NCI-H146 (cell line): ENCODE data around the gene RYR2.
"Not testable (repeated sequence)": the region's sequence is repeated elsewhere in the genome, so short reads cannot be mapped to it uniquely, and the experiment has no call there.

Experiments
- DNase-seq: peaks from one replicate; lab custom pipeline; 2025; lab: John Stamatoyannopoulos, UW

The RYR2 gene

GRCh38 chr1:237084341-237085077, 42.5 kb downstream of the RYR2 start:
- no peak for DNase-seq

DNA sequence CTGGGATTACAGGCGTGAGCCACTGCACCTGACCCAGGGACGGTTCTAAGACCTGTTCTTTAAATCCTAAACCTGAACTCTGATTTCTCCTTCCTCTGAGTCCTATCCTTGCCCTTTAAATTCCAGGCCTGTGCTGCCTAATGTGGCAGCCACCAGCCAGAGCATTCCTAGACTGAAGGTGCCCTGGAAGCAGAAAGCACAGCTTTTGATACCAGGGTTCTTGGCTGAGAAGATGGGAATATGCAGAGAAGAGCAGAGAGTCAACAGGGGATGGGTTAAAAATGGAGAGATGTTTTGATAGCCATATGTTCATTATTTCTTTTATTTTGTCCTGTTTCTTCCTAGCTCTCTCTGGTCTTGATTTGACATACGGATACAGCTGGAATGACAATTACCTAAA, 49.7 kb downstream of the RYR2 start:
- DNase-seq = no peak

- DNase-seq = no peak
Observed at GRCh38 chr1:237093691-237094090, 51.7 kb downstream of the RYR2 start.

DNA sequence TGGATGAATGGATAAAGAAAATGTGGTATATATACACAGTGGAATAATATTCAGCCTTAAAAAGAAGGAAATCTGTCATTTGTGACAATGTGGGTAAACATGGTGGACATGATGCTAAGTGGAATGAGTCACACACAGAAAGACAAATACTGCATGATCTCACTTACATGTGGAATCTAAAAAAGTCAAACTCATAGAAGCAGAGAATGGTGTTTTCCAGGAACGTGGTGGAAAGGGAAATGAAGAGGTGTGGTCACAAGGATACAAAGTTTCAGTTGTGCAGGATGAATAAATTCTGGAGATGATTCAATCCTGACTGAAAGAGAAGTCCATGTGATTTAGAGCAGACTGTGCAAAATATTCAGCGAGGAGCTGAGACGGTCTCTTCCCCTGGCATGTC, 56.6 kb downstream of the RYR2 start:
- no peak for DNase-seq

DNA sequence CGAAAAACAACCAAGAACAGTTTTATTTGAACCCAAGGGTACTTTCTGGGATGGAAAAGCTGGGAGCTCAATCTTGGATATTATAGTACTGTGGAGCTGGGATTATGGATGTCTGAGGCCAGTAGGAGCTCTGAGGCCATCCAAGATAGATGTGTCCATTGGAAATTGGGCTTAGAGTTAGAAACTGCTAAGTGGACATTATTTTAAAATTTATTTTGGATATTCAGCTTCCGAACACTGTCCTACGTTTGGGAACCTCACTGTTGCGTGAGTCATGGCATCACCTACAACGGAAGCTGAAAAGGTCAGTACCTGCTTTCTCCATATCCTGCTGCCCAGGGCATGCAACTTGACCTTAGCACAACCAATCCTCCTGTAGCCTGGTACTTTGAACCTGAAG, 61.0 kb downstream of the RYR2 start:
- DNase-seq = no peak

DNA sequence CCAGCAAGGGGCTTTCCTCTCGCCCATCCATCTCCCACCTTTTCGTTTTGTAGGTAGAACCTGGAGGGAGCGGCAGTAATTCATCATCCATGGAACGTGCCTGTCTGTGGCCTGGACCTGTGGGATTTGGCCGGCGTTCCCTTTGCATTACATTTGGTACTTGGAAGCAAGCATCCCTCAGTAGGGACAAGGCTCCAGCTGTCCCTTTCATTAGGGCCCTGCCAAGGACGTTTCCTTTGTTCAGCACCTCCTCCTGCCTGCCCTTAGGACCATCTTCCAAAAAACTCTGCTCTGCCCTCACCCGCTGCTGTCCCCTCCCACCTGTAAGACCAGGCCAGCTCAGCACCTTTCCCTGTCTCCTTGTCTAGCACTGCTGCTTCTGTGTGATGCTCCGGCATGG, 62.1 kb downstream of the RYR2 start:
- DNase-seq = no peak

GRCh38 chr1:237105826-237106225, 63.8 kb downstream of the RYR2 start:
- DNase-seq = no peak

DNA sequence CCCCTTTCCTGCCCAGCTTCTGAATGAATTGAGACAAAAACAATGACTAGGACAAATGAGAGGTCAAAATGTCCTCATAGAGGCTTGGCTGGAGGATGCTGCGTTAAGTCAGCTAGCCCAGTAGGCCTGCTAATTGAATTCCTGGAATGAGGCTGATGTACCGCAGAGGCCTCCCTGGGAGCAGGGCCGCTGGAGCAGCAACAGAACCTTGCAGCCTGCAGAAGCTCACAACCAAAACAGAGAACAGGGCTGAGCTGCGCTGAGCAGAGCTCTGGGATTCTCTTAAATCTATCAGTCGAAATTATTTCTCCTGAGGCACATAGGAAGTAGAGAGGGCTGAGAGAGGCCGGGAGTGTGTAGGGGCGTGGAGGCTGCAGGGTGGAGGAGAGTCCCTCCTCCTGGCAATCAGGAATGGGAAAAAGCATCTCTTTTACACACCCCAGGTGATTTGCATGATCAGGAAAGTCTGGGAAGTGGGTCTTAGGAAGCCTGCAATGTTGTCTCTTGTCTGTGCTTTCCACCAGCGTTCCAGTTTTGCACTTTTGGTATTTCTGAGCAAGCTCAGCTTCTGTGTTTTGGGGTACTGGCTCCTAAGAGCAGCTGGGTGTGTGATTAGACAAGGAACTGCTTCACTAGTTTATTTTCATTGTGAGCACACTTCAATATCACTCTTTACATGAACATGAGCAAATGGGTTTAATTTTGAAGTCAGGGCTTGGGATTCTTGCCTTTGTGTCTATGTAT, 66.5 kb downstream of the RYR2 start:
- no peak for DNase-seq

DNA sequence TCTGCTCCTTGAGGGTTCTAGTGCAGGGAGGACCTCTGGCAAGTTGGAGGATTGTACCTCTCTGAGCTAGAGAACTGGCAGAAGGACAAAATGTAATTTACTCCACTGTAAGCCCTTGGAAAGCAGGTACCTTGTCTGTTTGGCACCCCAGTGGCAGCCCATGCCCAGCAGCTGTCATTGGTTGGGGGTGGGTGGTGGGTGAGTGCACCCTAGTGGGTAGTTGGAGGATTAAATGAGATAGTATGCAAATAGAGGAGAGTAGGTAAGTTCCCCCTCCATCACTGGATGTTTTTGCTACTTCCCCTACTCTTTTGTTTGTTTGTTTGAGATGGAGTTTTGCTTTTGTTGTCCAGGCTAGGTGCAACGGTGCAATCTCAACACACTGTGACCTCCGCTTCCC, 69.8 kb downstream of the RYR2 start:
- no peak for DNase-seq

DNA sequence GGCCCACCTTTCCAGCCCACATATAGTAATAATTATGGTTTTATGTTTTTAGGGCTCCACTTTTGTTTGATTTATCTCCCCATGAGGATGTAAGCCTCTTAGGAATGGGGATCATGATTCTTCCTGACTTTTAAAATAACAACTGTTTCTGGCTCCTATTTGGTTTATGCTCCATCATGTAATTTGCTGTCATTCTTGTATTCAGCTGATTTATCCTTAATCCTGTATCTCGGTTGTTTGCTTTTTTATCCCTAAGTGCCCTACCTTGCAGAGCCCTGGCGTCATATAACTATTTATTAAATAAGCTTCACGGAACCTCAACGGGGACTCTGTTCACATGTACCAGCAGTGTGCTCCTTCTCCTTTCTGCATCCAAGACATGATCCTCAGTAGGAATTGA, 70.7 kb downstream of the RYR2 start:
- DNase-seq = no peak

- no peak for DNase-seq
Observed at GRCh38 chr1:237115035-237115434, 73.1 kb downstream of the RYR2 start.

- DNase-seq = no peak
Observed at GRCh38 chr1:237119091-237119490, 77.1 kb downstream of the RYR2 start.

DNA sequence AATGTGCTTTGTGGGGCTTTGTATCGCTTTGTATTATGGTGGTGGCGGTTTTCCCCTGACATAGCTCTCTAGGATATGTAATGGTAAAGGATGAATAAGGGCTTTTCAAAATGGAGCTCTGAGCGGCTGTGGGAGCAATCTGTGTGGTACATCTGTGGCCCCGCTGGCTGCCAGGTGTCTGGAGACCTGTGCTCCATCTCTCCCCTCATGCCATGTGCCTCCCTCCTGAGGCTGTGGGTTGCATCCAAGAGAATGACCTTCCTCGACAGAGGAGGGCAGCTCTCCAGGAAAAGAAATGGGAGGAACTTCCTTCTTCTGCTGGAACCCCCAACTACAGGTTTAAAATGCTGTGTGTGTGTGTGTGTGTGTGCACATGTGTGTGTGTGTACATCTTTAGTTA, 78.7 kb downstream of the RYR2 start:
- no peak for DNase-seq

DNA sequence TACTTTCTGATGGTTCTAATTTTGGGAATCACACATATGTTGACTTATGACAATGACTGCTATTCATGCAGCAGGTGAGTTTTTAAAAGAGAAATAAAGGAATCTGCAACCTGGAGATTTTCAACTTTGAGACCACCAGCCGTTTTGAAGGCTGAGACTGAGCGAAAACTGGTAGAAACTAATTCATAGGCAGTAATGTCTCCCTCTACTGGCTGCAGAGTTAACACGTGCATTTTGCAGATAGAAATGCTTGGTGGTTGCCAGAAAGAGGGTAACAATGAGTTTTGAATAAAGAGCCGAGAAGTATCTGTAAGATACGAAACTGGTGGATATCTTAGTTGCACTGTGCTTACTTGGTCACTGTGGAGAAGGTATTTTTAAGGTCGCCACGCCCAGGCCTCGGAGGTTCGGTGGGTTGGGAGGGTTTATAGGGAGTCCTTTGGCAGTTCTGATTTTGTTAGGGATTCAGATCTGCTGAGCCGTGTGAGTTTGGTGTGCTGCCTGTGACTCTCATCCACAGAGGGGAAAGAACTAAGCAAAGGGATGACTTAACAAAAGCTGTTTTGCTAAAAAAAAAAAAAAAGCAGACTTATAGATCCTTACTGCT, 83.0 kb downstream of the RYR2 start:
- DNase-seq = no peak

DNA sequence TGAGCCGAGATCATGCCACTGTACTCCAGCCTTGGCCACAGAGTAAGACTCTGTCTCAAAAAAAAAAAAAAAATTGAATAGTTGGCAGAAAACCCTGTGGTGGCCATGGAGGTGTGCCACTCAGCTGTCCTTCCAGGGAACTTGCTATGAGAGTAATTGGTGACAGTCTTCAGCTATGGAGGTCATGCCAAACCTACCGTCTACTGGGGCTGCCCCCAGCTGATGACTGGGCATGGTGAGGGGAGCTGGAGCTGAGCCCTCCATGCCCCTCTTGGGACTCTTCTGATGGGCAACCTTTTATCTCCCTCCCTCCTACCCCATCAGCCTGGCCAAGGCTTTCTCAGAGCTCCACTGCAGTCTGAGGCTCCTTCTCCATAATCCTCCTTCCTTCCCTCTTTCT, 84.2 kb downstream of the RYR2 start:
- DNase-seq = no peak

- DNase-seq = not testable (repeated sequence)
Observed at GRCh38 chr1:237127301-237127700, 85.3 kb downstream of the RYR2 start.

GRCh38 chr1:237133921-237134320, 91.9 kb downstream of the RYR2 start:
- no peak for DNase-seq

- DNase-seq = no peak
Observed at GRCh38 chr1:237134929-237135328, 92.9 kb downstream of the RYR2 start.

DNA sequence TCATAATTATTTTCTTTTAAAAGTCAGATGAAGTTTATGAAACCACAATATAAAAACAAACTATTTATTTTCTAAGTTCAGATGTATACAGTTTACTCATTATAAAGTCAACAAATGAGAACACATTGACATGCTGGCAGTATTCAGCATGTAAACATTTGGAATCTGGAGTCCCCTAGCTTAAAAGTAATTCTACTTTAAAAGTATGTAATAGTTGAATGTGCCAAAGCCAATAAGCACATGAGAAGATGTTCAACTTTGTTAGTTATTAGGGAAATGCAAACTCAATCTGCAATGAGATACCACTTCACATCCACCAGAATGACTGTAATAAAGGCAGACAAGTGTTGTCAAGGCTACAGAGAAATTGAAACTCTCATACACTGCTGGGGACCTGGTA, 96.6 kb downstream of the RYR2 start:
- DNase-seq = no peak

DNA sequence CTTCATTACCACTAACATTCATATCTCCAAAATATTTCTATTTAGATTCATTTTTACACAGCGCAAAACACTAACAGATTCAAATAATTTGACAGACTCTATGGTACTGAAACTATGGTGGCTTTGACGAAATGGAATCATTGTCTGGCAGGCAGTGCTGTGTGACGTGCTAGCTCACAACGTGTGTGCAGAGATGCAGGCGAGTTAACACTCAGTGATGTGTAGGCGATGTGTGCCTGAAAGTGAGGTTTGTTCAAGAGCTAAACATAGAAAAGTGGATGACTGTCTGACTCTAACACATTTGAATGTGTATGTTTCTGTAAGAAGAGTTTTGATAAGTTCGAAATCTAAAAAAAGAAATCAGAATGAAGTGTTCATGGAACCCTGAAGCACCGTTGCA, 97.7 kb downstream of the RYR2 start:
- DNase-seq = no peak

- DNase-seq = no peak
Observed at GRCh38 chr1:237140986-237141385, 99.0 kb downstream of the RYR2 start.

DNA sequence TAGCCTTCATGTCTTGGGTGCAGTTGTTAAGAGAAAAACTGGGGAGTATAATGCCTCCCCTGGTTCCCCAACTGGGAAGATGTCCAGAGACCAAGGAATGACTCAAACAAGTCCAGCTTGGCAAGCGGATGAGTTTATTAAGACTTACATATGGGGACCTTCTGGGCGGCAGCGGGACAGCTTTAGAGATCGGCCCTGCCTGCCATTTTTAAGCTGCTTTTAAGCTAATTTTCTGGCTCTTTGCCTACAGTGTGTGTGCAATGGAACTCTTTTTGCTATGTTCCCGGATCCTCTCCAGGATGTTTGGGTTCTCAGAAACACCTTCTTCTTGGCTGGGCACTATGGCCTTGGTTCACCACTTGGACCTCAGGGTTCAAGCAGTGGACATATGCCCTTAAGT, 99.5 kb downstream of the RYR2 start:
- no peak for DNase-seq

DNA sequence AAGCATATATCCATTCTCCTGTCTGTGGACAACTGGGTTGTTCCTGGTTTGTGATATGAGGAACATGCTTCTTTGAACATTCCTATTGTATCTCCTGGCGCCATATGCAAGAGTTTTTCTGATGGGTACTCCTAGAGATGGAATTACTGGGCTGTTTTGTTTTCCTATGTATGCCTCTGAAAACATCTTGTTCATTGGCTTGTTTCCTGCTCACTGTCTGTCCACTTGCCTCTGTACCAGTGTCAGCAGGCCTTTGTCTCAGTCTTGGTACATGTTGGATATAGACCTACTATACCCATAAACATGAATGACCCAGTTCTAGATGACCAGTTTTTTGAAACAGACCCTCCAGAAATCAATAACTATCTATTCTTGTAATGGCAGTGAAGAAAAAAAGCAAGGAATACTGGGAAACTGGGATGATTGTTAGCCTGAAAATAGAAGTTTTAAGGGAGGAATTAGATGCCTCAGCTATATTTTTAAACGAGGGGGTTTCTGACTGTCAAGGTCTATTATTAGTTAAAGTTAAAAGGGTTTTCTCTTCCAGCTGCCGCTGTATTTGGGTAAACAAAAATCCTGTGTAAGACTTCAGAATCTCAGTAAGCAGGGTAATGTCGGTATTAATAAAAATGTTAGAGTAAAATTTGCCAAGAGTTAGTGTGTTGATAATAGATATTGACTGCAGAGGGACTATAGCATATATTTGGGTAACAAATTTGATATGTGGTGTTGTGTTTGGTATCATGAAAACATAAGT, 103.6 kb downstream of the RYR2 start:
- no peak for DNase-seq
